Thymus (tissue), 14 donors: ENCODE measurements around the gene GPR25. TPM values are rescaled to one million over a fixed set of nuclear protein-coding genes. Genes with fewer than 3 reads are reported as not detected.
A peak's percentile ranks its signal among the peaks of the same experiment; 100 is the strongest.

Experiments
- DNase-seq, 9 donors: peaks; one replicate each; pipeline ENCODE4 v3.0.0-alpha.2; 2013; ENCODE audit warnings: low spot score in 9 of 9, low read depth in 6 of 9, missing footprints in 1 of 9
- H3K27ac ChIP-seq, 2 donors: one replicate each; pipeline ENCODE4 v1.5.1; 2013; ENCODE audit warnings: control low read depth in 1 of 2, low read depth in 1 of 2, low read length in 1 of 2, mild to moderate bottlenecking in 1 of 2, moderate library complexity in 1 of 2
- H3K27me3 ChIP-seq, 2 donors: one replicate each; pipeline ENCODE4 v1.5.1; 2013; ENCODE audit warnings: low read length in 1 of 2; ENCODE audit not compliant: control insufficient read depth in 2 of 2, insufficient read depth in 1 of 2
- H3K36me3 ChIP-seq, 2 donors: one replicate each; pipeline ENCODE4 v1.5.1; 2013; ENCODE audit warnings: low read length in 1 of 2, mild to moderate bottlenecking in 1 of 2, moderate library complexity in 1 of 2; ENCODE audit not compliant: control insufficient read depth in 2 of 2, insufficient read depth in 2 of 2
- H3K4me1 ChIP-seq, 2 donors: one replicate each; pipeline ENCODE4 v1.5.1; 2013; ENCODE audit warnings: low read length in 2 of 2; ENCODE audit not compliant: control insufficient read depth in 2 of 2, insufficient read depth in 2 of 2
- H3K4me3 ChIP-seq, 2 donors: one replicate each; pipeline ENCODE4 v1.5.1; 2013; ENCODE audit warnings: low read length in 2 of 2, control low read depth in 1 of 2, mild to moderate bottlenecking in 1 of 2
- H3K9me3 ChIP-seq, 2 donors: one replicate each; pipeline ENCODE4 v1.5.1; 2013; ENCODE audit warnings: low read length in 1 of 2, mild to moderate bottlenecking in 1 of 2; ENCODE audit not compliant: control insufficient read depth in 2 of 2, insufficient read depth in 1 of 2
- WGBS: extraction: QIAGEN DNeasy Blood & Tissue Kit; methylation state at CpG from one replicate; pipeline ENCODE4 v1.1.7; 2013; 5-methylcytosine and 5-hydroxymethylcytosine counted together
- long read RNA-seq, 10 donors: transcript quantifications; one replicate each; lab custom pipeline, GENCODE V29; 2026
- polyA plus RNA-seq: library from polyadenylated mRNA; stranded (reverse); fragments of 200-250 nt; gene quantifications from one replicate; pipeline ENCODE4 v1.2.3, GENCODE V29; 2013
- total RNA-seq: library from RNA; stranded (reverse); fragments of 120-200 nt; gene quantifications from one replicate; pipeline ENCODE4 v1.2.4, GENCODE V29; 2013
- donor health status: healthy.

Gene GPR25
- total RNA-seq (0.05 TPM), polyA plus RNA-seq (0.07 TPM)
- long read RNA-seq, donor 1, partial matches to known transcripts, result 0 of 1 reads
- long read RNA-seq, donor 1, other reads (novel, unspliced or antisense), result 0 of 1 reads
- long read RNA-seq, donor 2, result 0 reads
- long read RNA-seq, donor 3, result 0 reads
- long read RNA-seq, donor 4, partial matches to known transcripts, result 0 of 1 reads
- long read RNA-seq, donor 4, other reads (novel, unspliced or antisense), result 0 of 1 reads
- long read RNA-seq, donor 5, partial matches to known transcripts, result 0 of 1 reads
- long read RNA-seq, donor 5, other reads (novel, unspliced or antisense), result 0 of 1 reads
- long read RNA-seq, donor 6, result 0 reads
- long read RNA-seq, donor 7, result 0 reads
- long read RNA-seq, donor 8, result 0 reads
- long read RNA-seq, donor 9, result 0 reads
- long read RNA-seq, donor 10, result 0 reads

- Histone ChIP-seq H3K27me3 (peaks cover 31 to 78% of the 10 kb centered on the region in 2 donors), H3K36me3 (no peaks in the 10 kb centered on the region), H3K9me3 (peaks cover 0 to 4% of the 10 kb centered on the region in 2 donors), H3K4me1 (peaks cover 4 to 16% of the 10 kb centered on the region in 2 donors), H3K27ac (no peak within 1 kb of the TSS), H3K4me3 (peak within 1 kb of the TSS in 1 of 2 donors; percentile 19)
- 82% methylated on average over 23 of the region's 23 CpGs for WGBS
- no peak for DNase-seq
These were observed at the start of gene GPR25 for GRCh38 chr1:200872446-200873115. Gene GPR25 (plus strand): TSS chr1:200872981. CDS start chr1:200873038, 57 bp downstream.

- H3K4me1 ChIP-seq, result no peaks in the 10 kb centered on the region
- no peak overlapping the region for H3K4me3 ChIP-seq
- H3K9me3 ChIP-seq, result no peaks in the 10 kb centered on the region
- H3K27me3 ChIP-seq, result no peaks in the 10 kb centered on the region
- no peak for DNase-seq
- WGBS, result 98% methylated on average over 2 of the region's 2 CpGs
- H3K36me3 ChIP-seq, result no peaks in the 10 kb centered on the region
- H3K27ac ChIP-seq, result no peak overlapping the region
These were observed 41.7 kb upstream of the GPR25 start for GRCh38 chr1:200831091-200831490.

- Histone ChIP-seq H3K4me1 (no peaks in the 10 kb centered on the region), H3K27ac (no peak overlapping the region), H3K27me3 (no peaks in the 10 kb centered on the region), H3K4me3 (no peak overlapping the region), H3K36me3 (no peaks in the 10 kb centered on the region), H3K9me3 (no peaks in the 10 kb centered on the region)
- WGBS, result 98% methylated on average over 5 of the region's 5 CpGs
- DNase-seq, result no peak
These were observed 38.4 kb upstream of the GPR25 start for GRCh38 chr1:200834383-200834782.

GRCh38 chr1:200836213-200836612, 36.6 kb upstream of the GPR25 start:
- Histone ChIP-seq H3K9me3 (no peaks in the 10 kb centered on the region), H3K27me3 (no peaks in the 10 kb centered on the region), H3K36me3 (no peaks in the 10 kb centered on the region), H3K4me3 (no peak overlapping the region), H3K27ac (no peak overlapping the region), H3K4me1 (no peaks in the 10 kb centered on the region)
- 96% methylated on average over 3 of the region's 3 CpGs for WGBS
- no peak for DNase-seq

- DNase-seq, result no peak
- H3K4me1 ChIP-seq, result no peaks in the 10 kb centered on the region
- 52% methylated on average over 2 of the region's 2 CpGs for WGBS
- H3K27me3 ChIP-seq, result no peaks in the 10 kb centered on the region
- no peak overlapping the region for H3K27ac ChIP-seq
- no peaks in the 10 kb centered on the region for H3K9me3 ChIP-seq
- H3K4me3 ChIP-seq, result no peak overlapping the region
- H3K36me3 ChIP-seq, result no peaks in the 10 kb centered on the region
These were observed 34.7 kb upstream of the GPR25 start for GRCh38 chr1:200837931-200838571.

- Histone ChIP-seq H3K4me3 (no peak overlapping the region), H3K4me1 (no peaks in the 10 kb centered on the region), H3K36me3 (no peaks in the 10 kb centered on the region), H3K27me3 (no peaks in the 10 kb centered on the region), H3K27ac (no peak overlapping the region), H3K9me3 (no peaks in the 10 kb centered on the region)
- no peak for DNase-seq
- 97% methylated on average over 3 of the region's 3 CpGs for WGBS
These were observed 33.9 kb upstream of the GPR25 start for GRCh38 chr1:200838676-200839445.

GRCh38 chr1:200845360-200845759, 27.4 kb upstream of the GPR25 start:
- H3K4me1 ChIP-seq, result no peaks in the 10 kb centered on the region
- no peak for DNase-seq
- 98% methylated on average over 4 of the region's 4 CpGs for WGBS
- H3K27ac ChIP-seq, result no peak overlapping the region
- no peaks in the 10 kb centered on the region for H3K36me3 ChIP-seq
- no peaks in the 10 kb centered on the region for H3K27me3 ChIP-seq
- no peak overlapping the region for H3K4me3 ChIP-seq
- H3K9me3 ChIP-seq, result no peaks in the 10 kb centered on the region

- WGBS, result 93% methylated on average over 1 of the region's 1 CpG
- H3K27me3 ChIP-seq, result no peaks in the 10 kb centered on the region
- no peaks in the 10 kb centered on the region for H3K9me3 ChIP-seq
- no peak overlapping the region for H3K27ac ChIP-seq
- DNase-seq, result no peak
- H3K36me3 ChIP-seq, result no peaks in the 10 kb centered on the region
- H3K4me1 ChIP-seq, result no peaks in the 10 kb centered on the region
- no peak overlapping the region for H3K4me3 ChIP-seq
These were observed 26.4 kb upstream of the GPR25 start for GRCh38 chr1:200846398-200846797.
